Measurements from ENCODE around the gene HLA-F. TPM values are rescaled to one million over a fixed set of nuclear protein-coding genes. Genes with fewer than 3 reads are reported as not detected.
A peak's percentile ranks its signal among the peaks of the same experiment; 100 is the strongest.

The HLA-F gene
- total RNA-seq, 3 donors from 2014 or later (not counting 1 experiment from before 2014, with no cell fraction given) = 1,031 to 1,621 (median 1,125) TPM

- no peaks in the 10 kb centered on the region for H3K9me3 ChIP-seq (ENCODE audit: control insufficient read depth, insufficient read depth, low read length)
- ATAC-seq = peak in 2 of 3 donors; percentile 12 to 26
- WGBS (ENCODE audit: insufficient coverage) = 68% methylated on average over 6 of the region's 7 CpGs
- peaks cover 65 to 67% of the 10 kb centered on the region in 2 donors for H3K4me1 Mint-ChIP-seq
- no peaks in the 10 kb centered on the region for H3K27me3 ChIP-seq (ENCODE audit: control insufficient read depth, insufficient read depth, low read length)
- no peak for DNase-seq
- H3K27ac ChIP-seq (ENCODE audit: low read length) = peak overlapping the region; percentile 34
- peak overlapping the region; percentile 69 to 79 for H3K27ac Mint-ChIP-seq
- no peak for TF ChIP-seq CTCF (IDR thresholded peaks at IDR 0.05)
- intact Hi-C loops (cut with micrococcal nuclease) = no loop called here
- peaks cover 34% of the 10 kb centered on the region for H3K4me1 ChIP-seq (ENCODE audit: control insufficient read depth, insufficient read depth, low read length)
- H3K9me3 Mint-ChIP-seq = no peaks in the 10 kb centered on the region
- peaks cover 28% of the 10 kb centered on the region for H3K36me3 Mint-ChIP-seq
- peak overlapping the region; percentile 63 for H3K4me3 Mint-ChIP-seq
- H3K27me3 Mint-ChIP-seq (ENCODE audit: low read depth in 2 of 2) = no peaks in the 10 kb centered on the region
- peaks cover 25% of the 10 kb centered on the region for H3K36me3 ChIP-seq (ENCODE audit: control insufficient read depth, insufficient read depth, low read length)
- no peak overlapping the region for H3K4me3 ChIP-seq (ENCODE audit: low read length)
These were observed 7.4 kb downstream of the HLA-F start for GRCh38 chr6:29730575-29731126.

- Mint-ChIP-seq H3K9me3 (no peaks in the 10 kb centered on the region), H3K4me3 (peak overlapping the region; percentile 63), H3K27ac (peak overlapping the region; percentile 69 to 79), H3K4me1 (peaks cover 59 to 67% of the 10 kb centered on the region in 2 donors), H3K36me3 (peaks cover 28% of the 10 kb centered on the region), H3K27me3 (ENCODE audit: low read depth in 2 of 2) (no peaks in the 10 kb centered on the region)
- intact Hi-C loops (cut with micrococcal nuclease) = no loop called here
- peaks cover 28% of the 10 kb centered on the region for H3K4me1 ChIP-seq (ENCODE audit: control insufficient read depth, insufficient read depth, low read length)
- no peak overlapping the region for H3K4me3 ChIP-seq (ENCODE audit: low read length)
- DNase-seq (no peak), ATAC-seq (peak in 1 of 3 donors; percentile 23)
- WGBS (ENCODE audit: insufficient coverage) = 78% methylated on average over 3 of the region's 3 CpGs
- peaks cover 19% of the 10 kb centered on the region for H3K36me3 ChIP-seq (ENCODE audit: control insufficient read depth, insufficient read depth, low read length)
- no peaks in the 10 kb centered on the region for H3K27me3 ChIP-seq (ENCODE audit: control insufficient read depth, insufficient read depth, low read length)
- H3K9me3 ChIP-seq (ENCODE audit: control insufficient read depth, insufficient read depth, low read length) = no peaks in the 10 kb centered on the region
- no peak for TF ChIP-seq CTCF (IDR thresholded peaks at IDR 0.05)
- H3K27ac ChIP-seq (ENCODE audit: low read length) = no peak overlapping the region
These were observed 8.0 kb downstream of the HLA-F start for GRCh38 chr6:29731281-29731680.

- H3K36me3 Mint-ChIP-seq = peaks cover 11% of the 10 kb centered on the region
- H3K9me3 Mint-ChIP-seq = no peaks in the 10 kb centered on the region
- Histone ChIP-seq H3K27me3 (ENCODE audit: control insufficient read depth, insufficient read depth, low read length) (no peaks in the 10 kb centered on the region), H3K4me1 (ENCODE audit: control insufficient read depth, insufficient read depth, low read length) (peaks cover 14% of the 10 kb centered on the region), H3K27ac (ENCODE audit: low read length) (no peak overlapping the region), H3K36me3 (ENCODE audit: control insufficient read depth, insufficient read depth, low read length) (peaks cover 3% of the 10 kb centered on the region), H3K9me3 (ENCODE audit: control insufficient read depth, insufficient read depth, low read length) (no peaks in the 10 kb centered on the region), H3K4me3 (ENCODE audit: low read length) (no peak overlapping the region)
- peak overlapping the region; percentile 6 for H3K4me3 Mint-ChIP-seq
- 79% methylated on average over 7 of the region's 7 CpGs for WGBS (ENCODE audit: insufficient coverage)
- H3K27me3 Mint-ChIP-seq (ENCODE audit: low read depth in 2 of 2) = no peaks in the 10 kb centered on the region
- intact Hi-C loops (cut with micrococcal nuclease) = no loop called here
- peaks cover 41 to 49% of the 10 kb centered on the region in 2 donors for H3K4me1 Mint-ChIP-seq
- ATAC-seq = no peak
- DNase-seq = no peak
- no peak for TF ChIP-seq CTCF (IDR thresholded peaks at IDR 0.05)
- H3K27ac Mint-ChIP-seq = peak overlapping the region in 1 of 2 donors; percentile 79
These were observed 9.8 kb downstream of the HLA-F start for GRCh38 chr6:29733057-29733456.

All from natural killer cell (primary cell).